Transverse colon (tissue), 4 donors: ENCODE results near the gene GLIPR2. TPM values are rescaled to one million over a fixed set of nuclear protein-coding genes. Genes with fewer than 3 reads are reported as not detected.

Experiments
- DNase-seq: peaks from one replicate; pipeline ENCODE4 v3.0.0-alpha.2; 2019
- H3K27ac ChIP-seq, 4 donors: fragments of 200-600 bp; sonication (generic); 2 replicates each; pipeline ENCODE4 v1.5.1; 2016 to 2018; ENCODE audit warnings: inconsistent platforms in 4 of 4
- H3K27me3 ChIP-seq: fragments of 200-600 bp; sonication (generic); 2 replicates; pipeline ENCODE4 v1.5.1; 2017; ENCODE audit warnings: inconsistent platforms
- H3K36me3 ChIP-seq, 4 donors: fragments of 200-600 bp; sonication (generic); 2 replicates each; pipeline ENCODE4 v1.5.1; 2017 to 2019; ENCODE audit warnings: inconsistent platforms in 4 of 4
- H3K4me1 ChIP-seq, 4 donors: fragments of 200-600 bp; sonication (generic); 2 replicates each; pipeline ENCODE4 v1.5.1; 2017 to 2020; ENCODE audit warnings: inconsistent platforms in 4 of 4
- H3K4me3 ChIP-seq, 4 donors: fragments of 200-600 bp; sonication (generic); 1 replicate in 1 of 4; 2 replicates in 3 of 4; pipeline versions ENCODE4 v1.5.1 to v1.6.1; 2017 to 2019; ENCODE audit warnings: inconsistent platforms in 4 of 4
- H3K9me3 ChIP-seq, 2 donors: fragments of 200-600 bp; sonication (generic); 2 replicates each; pipeline ENCODE4 v1.5.1; 2017 to 2019; ENCODE audit warnings: inconsistent platforms in 2 of 2
- CTCF ChIP-seq, 5 experiments: fragments of 200-600 bp in 3 of 5; fragments of 450-650 bp in 2 of 5; sonication (generic) in 3 of 5; IDR thresholded peaks; 1 replicate in 2 of 5; 2 replicates in 3 of 5; pipeline ENCODE4 v1.5.1; 2016 to 2017; ENCODE audit warnings: antibody characterized with exemption in 5 of 5, inconsistent platforms in 3 of 5, mild to moderate bottlenecking in 2 of 5, moderate library complexity in 1 of 5
- EP300 ChIP-seq: sonication (generic); formaldehyde crosslinking; IDR thresholded peaks from one replicate; pipeline ENCODE4 v1.6.1; 2017; ENCODE audit warnings: antibody characterized with exemption, low read depth
- POLR2A ChIP-seq: fragments of 450-650 bp; IDR thresholded peaks from one replicate; pipeline ENCODE4 v1.6.1; 2016; ENCODE audit warnings: antibody characterized with exemption, mild to moderate bottlenecking, moderate library complexity
- POLR2AphosphoS5 ChIP-seq, 3 donors: sonication (generic); formaldehyde crosslinking; IDR thresholded peaks; one replicate each; pipeline ENCODE4 v1.6.1; 2016; ENCODE audit warnings: antibody characterized with exemption in 3 of 3
- WGBS, 2 donors: methylation state at CpG; one replicate each; pipeline ENCODE4 v1.1.5; 2018; ENCODE audit warnings: low coverage in 1 of 2; 5-methylcytosine and 5-hydroxymethylcytosine counted together
- in situ Hi-C, 4 donors: fragments of 200-750 bp; cut with MboI; loops; one replicate each; pipeline versions ENCODE4 v1.15.0 to v1.15.1; 2017; ENCODE audit warnings: low sequenced_read_pairs in 3 of 4, low pct_ligation_motif_present in 1 of 4, low pct_unique_long_range_greater_than_20kb in 1 of 4
- intact Hi-C: fragments of 100-400 bp; cut with DNase I; formaldehyde crosslinking; loops from one replicate; pipeline ENCODE4 v1.15.1; 2023; ENCODE audit warnings: low total_unique reads
- total RNA-seq, 4 donors: library from RNA; depleted of rRNA; stranded (reverse); fragments of >200 nt; gene quantifications; one replicate each; pipeline ENCODE4 v1.1.0, GENCODE V29; 2016

The GLIPR2 gene
- total RNA-seq, 4 donors from 2014 or later = 9.7 to 40.4 (median 26.7) TPM

DNA sequence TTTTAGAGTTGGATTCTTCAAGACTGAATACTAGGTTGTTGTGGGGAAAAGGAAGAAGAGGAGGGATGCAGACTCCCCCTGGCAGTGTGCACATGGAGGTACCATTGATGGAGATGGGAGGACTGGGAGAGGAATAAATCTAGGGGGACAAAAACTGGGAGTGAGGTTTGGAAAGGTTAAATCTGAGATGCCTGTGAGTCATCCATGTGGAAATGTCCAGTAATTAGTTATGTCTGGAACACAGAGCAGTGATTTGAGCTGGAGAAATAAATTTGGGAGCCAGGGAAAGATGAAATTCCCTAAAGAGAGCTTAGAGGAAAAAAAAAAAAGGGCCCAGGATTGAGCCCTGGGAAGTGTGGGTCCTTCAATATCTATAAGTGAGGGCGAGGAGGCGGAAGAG, 24.7 kb downstream of the GLIPR2 start:
- intact Hi-C loops (no loop called here), in situ Hi-C loops (loop anchor here in 2 of 4 donors (10.0 to 25.0 kb wide), 2 partner anchors 56 to 124 kb away; partner anchors contain the start of gene RECK (in 1 of the 2))
- H3K36me3 ChIP-seq = peaks cover 0 to 8% (median 3%) of the 10 kb centered on the region in 4 donors
- no peak overlapping the region for H3K4me3 ChIP-seq
- TF ChIP-seq EP300 (no peak), POLR2A (no peak), CTCF (IDR thresholded peaks at IDR 0.05) (no peak), POLR2AphosphoS5 (IDR thresholded peaks at IDR 0.05) (no peak)
- peak overlapping the region; percentile 79 to 84 (median 81) for H3K27ac ChIP-seq
- no peak for DNase-seq
- WGBS, 2 donors = 81% methylated on average over 2 of the region's 2 CpGs; no CpG with 5 or more reads in 1 of the 2 donors
- no peaks in the 10 kb centered on the region for H3K27me3 ChIP-seq
- no peaks in the 10 kb centered on the region for H3K9me3 ChIP-seq
- peaks cover 9 to 30% (median 20%) of the 10 kb centered on the region in 4 donors for H3K4me1 ChIP-seq

GRCh38 chr9:36162211-36162738, 25.7 kb downstream of the GLIPR2 start:
- 90 to 93% methylated on average over 9 to 17 of the region's 17 CpGs for WGBS, 2 donors
- Histone ChIP-seq H3K9me3 (no peaks in the 10 kb centered on the region), H3K27me3 (no peaks in the 10 kb centered on the region), H3K4me3 (no peak overlapping the region), H3K36me3 (no peaks in the 10 kb centered on the region), H3K27ac (peak overlapping the region; percentile 79 to 84 (median 81)), H3K4me1 (peaks cover 9 to 35% (median 25%) of the 10 kb centered on the region in 4 donors)
- intact Hi-C loops = no loop called here
- TF ChIP-seq POLR2A = no peak
- no peak for TF ChIP-seq EP300
- no peak for TF ChIP-seq POLR2AphosphoS5 (IDR thresholded peaks at IDR 0.05)
- TF ChIP-seq CTCF (IDR thresholded peaks at IDR 0.05) = no peak
- in situ Hi-C loops = loop anchor here in 2 of 4 donors (10.0 to 25.0 kb wide), 2 partner anchors 57 to 125 kb away; partner anchors contain the start of gene RECK (in 1 of the 2)
- DNase-seq = no peak

GRCh38 chr9:36163049-36163785, 26.7 kb downstream of the GLIPR2 start:
- WGBS, 2 donors = 57 to 82% methylated on average over 1 to 8 of the region's 9 CpGs
- H3K36me3 ChIP-seq = no peaks in the 10 kb centered on the region
- no peaks in the 10 kb centered on the region for H3K27me3 ChIP-seq
- in situ Hi-C loops (loop anchor here in 2 of 4 donors (10.0 to 25.0 kb wide), 2 partner anchors 58 to 126 kb away; partner anchors contain the start of gene RECK (in 1 of the 2)), intact Hi-C loops (no loop called here)
- TF ChIP-seq EP300 = no peak
- TF ChIP-seq POLR2AphosphoS5 (IDR thresholded peaks at IDR 0.05) = peak in 2 of 3 donors; percentile 4 to 8
- no peaks in the 10 kb centered on the region for H3K9me3 ChIP-seq
- no peak for DNase-seq
- no peak overlapping the region for H3K4me3 ChIP-seq
- peaks cover 9 to 30% (median 22%) of the 10 kb centered on the region in 4 donors for H3K4me1 ChIP-seq
- H3K27ac ChIP-seq = peak overlapping the region; percentile 79 to 84 (median 81)

DNA sequence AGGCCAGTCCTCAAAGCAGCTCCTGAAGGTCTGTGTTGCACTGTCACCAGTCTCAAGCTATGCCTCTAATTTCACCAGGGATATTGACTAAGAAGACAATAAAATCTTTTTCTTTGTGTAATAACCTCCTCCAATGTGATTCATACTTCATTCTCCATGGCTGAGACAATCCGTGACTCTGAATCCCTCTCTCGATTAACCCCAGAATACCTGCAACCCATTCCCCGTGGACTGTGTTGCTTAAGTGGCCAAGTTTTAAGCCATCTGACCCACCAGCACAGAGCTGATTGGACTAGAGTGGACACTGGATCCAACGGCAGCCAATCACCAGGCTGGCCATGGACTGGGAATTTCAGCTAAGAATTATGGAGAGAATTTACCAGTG, 27.2 kb downstream of the GLIPR2 start:
- Histone ChIP-seq H3K27ac (peak overlapping the region; percentile 79 to 84 (median 81)), H3K4me1 (peaks cover 9 to 30% (median 22%) of the 10 kb centered on the region in 4 donors), H3K36me3 (no peaks in the 10 kb centered on the region), H3K4me3 (no peak overlapping the region), H3K27me3 (no peaks in the 10 kb centered on the region), H3K9me3 (no peaks in the 10 kb centered on the region)
- no peak for TF ChIP-seq POLR2AphosphoS5 (IDR thresholded peaks at IDR 0.05)
- no peak for TF ChIP-seq CTCF (IDR thresholded peaks at IDR 0.05)
- TF ChIP-seq EP300 = no peak
- no peak for TF ChIP-seq POLR2A
- intact Hi-C loops (no loop called here), in situ Hi-C loops (loop anchor here in 2 of 4 donors (10.0 to 25.0 kb wide), 2 partner anchors 59 to 126 kb away; partner anchors contain the start of gene RECK (in 1 of the 2))
- no peak for DNase-seq
- 58 to 61% methylated on average over 3 to 4 of the region's 4 CpGs for WGBS, 2 donors
